Measurements from ENCODE around the gene KCNJ15.

KCNJ15 gene

DNA sequence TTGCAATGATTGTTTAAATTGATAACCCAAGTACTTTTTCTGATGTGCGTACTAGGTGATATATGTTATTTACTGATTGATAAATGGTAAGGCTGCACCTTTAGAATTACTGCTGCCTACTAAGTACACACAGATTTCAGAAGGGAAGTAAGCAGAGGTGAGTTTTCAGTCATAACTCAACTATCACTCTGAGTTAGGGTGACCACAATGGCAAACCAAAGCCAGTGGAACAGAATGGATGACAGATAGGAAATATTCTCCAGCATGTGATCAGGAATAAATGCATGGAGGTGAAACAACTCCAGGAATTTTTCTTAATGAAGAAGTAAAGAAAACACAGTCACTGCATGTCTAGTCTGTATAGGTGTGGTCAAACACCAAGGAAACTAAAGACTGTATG, 7.5 kb upstream of the KCNJ15 start:
- peaks cover 0 to 8% of the 10 kb centered on the region in 2 donors for H3K9me3 Mint-ChIP-seq
- ATAC-seq (replicated peaks), result no peak

DNA sequence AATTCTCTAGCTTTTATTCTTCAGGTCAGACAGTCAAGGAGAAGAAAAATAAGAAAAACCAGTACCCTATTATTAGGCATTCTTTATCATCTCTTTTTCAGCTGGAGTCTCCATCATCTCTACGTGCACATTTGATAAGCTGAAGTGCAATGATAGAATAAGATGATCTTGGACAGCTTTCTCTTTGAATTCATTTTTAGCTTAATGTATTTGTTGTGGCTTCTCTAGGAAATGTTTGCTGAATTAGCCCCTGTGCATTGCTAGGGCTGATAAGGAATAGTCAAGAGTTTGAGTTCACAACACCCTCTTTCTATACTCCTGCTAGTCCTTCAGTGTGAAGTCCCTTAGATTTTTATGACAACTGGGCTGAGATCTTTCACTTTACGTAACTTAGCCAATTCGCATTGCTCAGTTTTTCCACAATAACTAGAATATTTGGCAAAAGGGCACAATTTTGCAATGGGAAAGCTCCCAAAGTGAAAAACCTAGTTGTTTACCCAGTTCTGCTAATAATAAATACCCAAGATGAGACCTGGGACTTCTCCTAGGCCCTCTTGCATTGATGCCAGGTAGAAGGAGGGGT, 7.0 kb upstream of the KCNJ15 start:
- Mint-ChIP-seq H3K4me3 (no peak overlapping the region), H3K4me1 (ENCODE audit: low read depth in 2 of 2) (peaks cover 2% of the 10 kb centered on the region in 2 donors), H3K27ac (no peak overlapping the region), H3K9me3 (peaks cover 0 to 8% of the 10 kb centered on the region in 2 donors), H3K27me3 (peaks cover 9 to 17% of the 10 kb centered on the region in 2 donors), H3K36me3 (ENCODE audit: insufficient read depth) (no peaks in the 10 kb centered on the region)
- ATAC-seq (replicated peaks), result no peak
- DNase-seq, result no peak

More for the DNA sequence above, 7.5 kb upstream of the KCNJ15 start:
- Mint-ChIP-seq H3K36me3 (ENCODE audit: insufficient read depth) (no peaks in the 10 kb centered on the region), H3K27ac (no peak overlapping the region), H3K27me3 (peaks cover 9 to 22% of the 10 kb centered on the region in 2 donors), H3K4me1 (ENCODE audit: low read depth in 2 of 2) (peaks cover 5 to 7% of the 10 kb centered on the region in 2 donors), H3K4me3 (no peak overlapping the region)
- no peak for DNase-seq

DNA sequence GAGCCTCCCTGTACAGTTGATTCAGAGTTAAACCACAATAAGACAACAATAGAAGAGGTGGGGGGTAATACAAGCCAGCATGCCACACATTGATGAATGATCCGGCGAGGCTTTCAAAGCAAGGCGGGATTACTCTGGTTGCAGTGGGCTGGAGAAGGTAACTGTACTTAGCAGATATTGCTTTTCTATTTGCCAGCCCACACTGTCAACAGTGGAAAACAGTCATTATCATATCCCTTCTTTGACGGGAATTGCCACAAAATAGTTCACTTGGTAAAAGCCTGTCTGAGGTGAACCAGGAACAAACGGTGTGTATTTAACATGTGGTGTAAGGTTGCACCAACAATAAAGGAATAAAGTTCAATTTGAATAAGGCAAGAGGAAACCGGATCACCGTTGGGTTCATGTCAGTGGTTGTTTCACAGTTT, 5.8 kb upstream of the KCNJ15 start:
- no peak overlapping the region for H3K4me3 Mint-ChIP-seq
- H3K27me3 Mint-ChIP-seq, result peaks cover 9 to 14% of the 10 kb centered on the region in 2 donors
- ATAC-seq (replicated peaks) (no peak), DNase-seq (no peak)
- H3K27ac Mint-ChIP-seq, result no peak overlapping the region
- no peaks in the 10 kb centered on the region for H3K4me1 Mint-ChIP-seq (ENCODE audit: low read depth in 2 of 2)
- peaks cover 0 to 8% of the 10 kb centered on the region in 2 donors for H3K9me3 Mint-ChIP-seq
- no peaks in the 10 kb centered on the region for H3K36me3 Mint-ChIP-seq (ENCODE audit: insufficient read depth)

DNA sequence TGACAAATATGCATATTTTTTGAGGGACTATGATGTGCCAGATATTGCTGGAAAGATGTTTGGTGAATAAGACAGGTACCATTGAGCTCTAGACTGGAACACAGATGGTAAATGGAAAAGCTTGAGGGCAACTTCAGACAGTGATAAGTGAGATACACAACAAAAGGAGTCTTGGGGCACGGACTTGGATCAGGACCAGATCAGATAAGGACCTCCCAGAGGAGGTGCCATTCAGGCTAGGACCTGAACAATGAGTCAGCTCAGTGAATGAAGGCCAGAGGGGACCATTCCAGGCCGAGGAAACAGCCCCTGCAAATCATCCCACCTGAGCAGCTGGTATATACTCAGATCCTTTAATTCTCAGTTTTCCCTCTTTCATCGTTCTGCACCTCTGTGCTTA, 1.8 kb upstream of the KCNJ15 start:
- DNase-seq, result no peak
- H3K27ac Mint-ChIP-seq, result no peak overlapping the region
- ATAC-seq (replicated peaks), result no peak

DNA sequence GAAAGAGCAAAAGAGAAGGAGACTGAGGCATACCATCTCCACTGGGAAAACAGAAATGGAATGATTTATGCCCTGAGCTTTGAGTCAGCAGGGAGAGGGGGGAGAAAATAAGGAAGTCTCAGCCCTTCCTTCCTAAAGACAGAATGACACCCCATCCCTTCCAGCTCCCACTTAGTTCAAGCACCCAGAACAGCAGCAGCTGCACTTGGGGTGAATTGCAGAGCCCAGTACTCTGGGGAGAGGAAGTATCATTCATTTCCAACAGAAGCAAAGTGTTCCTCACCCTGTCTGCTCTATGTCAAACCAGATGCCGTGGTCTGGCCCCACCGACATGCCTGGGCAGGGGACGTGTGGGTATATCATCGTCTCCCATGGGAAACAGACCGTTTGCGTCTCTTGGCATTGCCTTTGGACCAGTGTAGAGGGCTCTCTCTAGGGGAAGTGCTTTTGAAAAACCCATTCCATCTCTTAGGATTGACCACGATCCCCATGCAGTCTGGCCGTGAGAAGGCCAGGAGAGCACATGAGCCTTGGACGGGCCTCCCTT, 1.1 kb upstream of the KCNJ15 start:
- H3K4me3 Mint-ChIP-seq, result no peak overlapping the region
- H3K27ac Mint-ChIP-seq, result no peak overlapping the region
- no peaks in the 10 kb centered on the region for H3K4me1 Mint-ChIP-seq (ENCODE audit: low read depth in 2 of 2)
- no peaks in the 10 kb centered on the region for H3K9me3 Mint-ChIP-seq
- ATAC-seq (replicated peaks) (no peak), DNase-seq (no peak)
- peaks cover 9 to 17% of the 10 kb centered on the region in 2 donors for H3K27me3 Mint-ChIP-seq
- no peaks in the 10 kb centered on the region for H3K36me3 Mint-ChIP-seq (ENCODE audit: insufficient read depth)

More for the DNA sequence above, 1.8 kb upstream of the KCNJ15 start:
- no peaks in the 10 kb centered on the region for H3K4me1 Mint-ChIP-seq (ENCODE audit: low read depth in 2 of 2)
- H3K4me3 Mint-ChIP-seq, result no peak overlapping the region
- no peaks in the 10 kb centered on the region for H3K36me3 Mint-ChIP-seq (ENCODE audit: insufficient read depth)
- peaks cover 9 to 24% of the 10 kb centered on the region in 2 donors for H3K27me3 Mint-ChIP-seq
- H3K9me3 Mint-ChIP-seq, result no peaks in the 10 kb centered on the region

DNA sequence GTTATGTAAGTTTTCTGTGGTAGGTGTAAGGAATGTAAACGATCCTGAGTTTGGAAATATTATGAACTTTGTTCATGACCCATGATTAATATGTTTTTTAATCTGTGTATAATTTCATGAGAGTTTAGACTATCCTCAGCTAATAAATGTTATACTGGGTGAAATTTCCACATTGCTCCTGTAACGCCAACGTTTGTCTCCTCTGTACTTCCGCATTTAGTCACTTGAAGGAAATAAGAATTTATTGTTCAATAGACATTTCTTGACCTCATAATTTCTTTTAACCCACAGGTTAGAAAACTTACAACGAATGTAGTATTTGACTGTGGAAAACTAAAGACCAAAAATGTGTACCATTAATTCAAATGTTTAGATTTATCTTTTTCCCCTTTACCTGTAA, 876 bp downstream of the KCNJ15 start:
- DNase-seq (no peak), ATAC-seq (replicated peaks) (no peak)
- no peak overlapping the region for H3K27ac Mint-ChIP-seq
- no peaks in the 10 kb centered on the region for H3K4me1 Mint-ChIP-seq (ENCODE audit: low read depth in 2 of 2)
- H3K27me3 Mint-ChIP-seq, result peaks cover 0 to 16% of the 10 kb centered on the region in 2 donors
- H3K36me3 Mint-ChIP-seq (ENCODE audit: insufficient read depth), result no peaks in the 10 kb centered on the region
- no peaks in the 10 kb centered on the region for H3K9me3 Mint-ChIP-seq
- no peak overlapping the region for H3K4me3 Mint-ChIP-seq

DNA sequence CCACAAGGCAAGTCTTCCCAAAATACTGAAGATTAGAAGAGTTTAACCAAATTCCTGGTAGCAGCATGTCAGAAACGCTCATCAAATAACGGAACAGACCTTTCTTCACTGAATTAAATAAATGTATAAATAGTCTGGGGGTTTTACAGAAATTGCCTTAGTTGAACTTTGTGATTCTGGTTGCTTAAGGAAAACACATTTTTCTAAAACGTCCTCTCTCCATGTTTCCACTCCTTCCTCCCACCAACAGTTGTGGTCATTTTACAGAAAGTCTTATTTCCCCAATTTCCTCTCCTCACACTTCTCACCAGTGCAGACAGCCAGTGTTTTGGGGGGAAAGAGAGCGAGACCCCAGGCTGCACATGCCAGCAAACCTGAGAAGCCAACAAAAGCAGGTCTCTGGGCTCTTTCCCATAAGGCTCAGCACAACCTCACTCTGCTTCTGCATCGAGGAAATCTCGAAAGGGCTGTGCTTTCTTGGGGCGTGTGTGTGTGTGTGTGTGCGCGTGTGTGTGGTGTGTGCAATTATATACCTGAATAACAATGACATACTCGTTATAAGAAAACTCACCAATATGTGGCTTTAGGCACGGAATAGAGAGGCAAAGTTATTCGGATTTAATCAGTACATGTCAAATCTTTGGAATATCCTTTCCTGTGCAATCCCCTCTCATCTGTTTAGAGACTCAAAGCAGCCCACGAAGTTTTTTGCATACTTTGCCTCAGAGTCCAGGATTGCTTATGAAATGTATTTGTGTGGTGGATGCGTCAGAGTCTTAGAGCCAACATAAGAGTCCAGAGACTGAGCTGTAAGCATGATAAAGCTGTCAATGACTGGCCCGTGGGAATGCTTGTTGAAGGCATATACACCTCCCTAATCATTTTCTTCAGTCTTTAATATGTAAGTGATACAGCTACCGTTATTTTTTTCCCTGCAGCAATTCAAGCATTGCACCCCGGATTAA, 2.0 kb downstream of the KCNJ15 start:
- DNase-seq (no peak), ATAC-seq (replicated peaks) (no peak)
- Mint-ChIP-seq H3K4me3 (no peak overlapping the region), H3K4me1 (ENCODE audit: low read depth in 2 of 2) (no peaks in the 10 kb centered on the region), H3K27ac (no peak overlapping the region), H3K9me3 (no peaks in the 10 kb centered on the region), H3K27me3 (peaks cover 5 to 10% of the 10 kb centered on the region in 2 donors), H3K36me3 (ENCODE audit: insufficient read depth) (no peaks in the 10 kb centered on the region)

DNA sequence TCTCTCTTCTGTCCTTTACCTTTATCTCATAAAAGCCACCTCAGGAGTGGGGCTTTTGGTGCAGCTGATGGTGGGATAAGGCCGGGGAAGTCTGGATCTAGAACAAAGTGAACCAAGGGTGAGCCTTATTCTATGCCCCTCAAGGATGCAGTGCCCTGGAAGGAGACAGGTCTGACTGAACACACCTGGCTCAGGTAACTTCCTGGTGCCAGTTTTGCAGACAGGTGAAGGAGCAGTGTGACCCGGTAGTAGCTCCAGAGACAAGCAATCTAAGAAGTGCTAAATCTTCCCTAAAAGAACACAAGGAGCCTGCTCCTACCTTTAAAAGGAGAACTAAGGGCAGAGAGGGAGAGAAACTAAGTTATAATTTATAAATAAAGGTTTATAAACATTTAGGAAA, 2.9 kb downstream of the KCNJ15 start:
- Mint-ChIP-seq H3K4me1 (ENCODE audit: low read depth in 2 of 2) (no peaks in the 10 kb centered on the region), H3K36me3 (ENCODE audit: insufficient read depth) (no peaks in the 10 kb centered on the region), H3K9me3 (no peaks in the 10 kb centered on the region), H3K27ac (no peak overlapping the region), H3K4me3 (no peak overlapping the region), H3K27me3 (peaks cover 9 to 10% of the 10 kb centered on the region in 2 donors)
- ATAC-seq (replicated peaks) (no peak), DNase-seq (no peak)

DNA sequence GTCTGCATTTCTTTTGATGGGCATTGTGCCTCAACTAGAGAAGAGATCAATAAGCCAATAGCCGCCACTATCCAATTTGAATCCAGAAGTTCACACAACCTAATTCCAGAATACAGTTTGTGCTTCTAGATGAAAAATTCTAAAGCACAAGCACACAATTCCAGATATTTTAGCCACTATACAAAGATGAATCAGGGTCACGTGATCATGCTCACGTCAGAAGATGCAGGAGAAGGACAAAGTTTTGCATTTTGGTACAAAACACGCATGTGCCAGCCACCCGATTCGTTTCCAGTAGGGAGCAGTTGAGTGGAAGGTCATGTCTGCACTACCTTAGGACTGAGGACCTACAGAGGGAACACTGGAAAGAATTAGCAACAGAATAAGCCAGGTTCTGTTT, 3.6 kb downstream of the KCNJ15 start:
- Mint-ChIP-seq H3K27me3 (peaks cover 11 to 12% of the 10 kb centered on the region in 2 donors), H3K27ac (no peak overlapping the region), H3K9me3 (no peaks in the 10 kb centered on the region), H3K4me3 (no peak overlapping the region), H3K4me1 (ENCODE audit: low read depth in 2 of 2) (no peaks in the 10 kb centered on the region), H3K36me3 (ENCODE audit: insufficient read depth) (no peaks in the 10 kb centered on the region)
- DNase-seq, result no peak
- no peak for ATAC-seq (replicated peaks)

DNA sequence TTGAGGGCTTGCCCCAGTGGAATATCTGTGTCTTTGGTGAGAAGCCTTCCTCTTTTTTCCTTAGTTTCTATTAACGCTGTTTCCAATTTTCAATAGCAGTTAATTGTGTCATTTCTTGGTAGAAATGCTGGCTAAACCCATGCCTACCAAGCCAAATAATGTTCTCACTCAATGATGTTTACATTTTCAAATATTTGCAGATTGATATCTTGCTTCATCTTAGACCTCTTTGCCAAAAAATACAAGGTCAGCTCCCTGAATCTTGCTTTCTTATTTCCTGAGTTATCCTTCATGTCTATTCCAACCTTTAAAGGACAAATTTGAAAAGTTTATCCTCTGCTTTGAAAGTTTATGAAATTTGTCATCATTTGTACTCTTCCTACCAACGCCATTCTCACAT, 5.1 kb downstream of the KCNJ15 start:
- no peak overlapping the region for H3K4me3 Mint-ChIP-seq

DNA sequence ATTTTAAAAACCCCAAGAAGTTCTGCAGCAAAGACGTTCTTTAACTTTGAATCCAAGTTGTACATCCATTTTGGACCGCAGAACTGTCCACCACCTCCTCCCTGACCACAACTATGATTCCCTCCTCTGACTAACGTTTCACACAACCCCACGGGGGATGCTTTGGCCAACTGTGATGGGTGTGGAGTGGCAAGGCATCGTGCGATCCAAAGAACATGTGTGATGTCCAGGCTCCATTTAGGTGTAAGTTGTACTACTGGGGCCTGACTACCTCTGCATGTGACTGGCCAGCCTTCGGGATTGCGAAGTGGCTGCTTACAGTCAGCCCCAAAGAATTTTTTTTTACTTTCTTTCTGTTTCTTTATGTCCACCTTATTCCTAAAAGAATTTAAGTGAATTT, 6.7 kb downstream of the KCNJ15 start:
- H3K27me3 Mint-ChIP-seq, result peaks cover 16 to 29% of the 10 kb centered on the region in 2 donors
- H3K9me3 Mint-ChIP-seq, result no peaks in the 10 kb centered on the region
- no peaks in the 10 kb centered on the region for H3K4me1 Mint-ChIP-seq (ENCODE audit: low read depth in 2 of 2)
- no peaks in the 10 kb centered on the region for H3K36me3 Mint-ChIP-seq (ENCODE audit: insufficient read depth)
- DNase-seq, result no peak
- H3K27ac Mint-ChIP-seq, result no peak overlapping the region
- no peak overlapping the region for H3K4me3 Mint-ChIP-seq
- no peak for ATAC-seq (replicated peaks)

More for the DNA sequence above, 5.1 kb downstream of the KCNJ15 start:
- DNase-seq (no peak), ATAC-seq (replicated peaks) (no peak)
- H3K9me3 Mint-ChIP-seq, result no peaks in the 10 kb centered on the region
- peaks cover 20 to 25% of the 10 kb centered on the region in 2 donors for H3K27me3 Mint-ChIP-seq
- H3K27ac Mint-ChIP-seq, result no peak overlapping the region
- no peaks in the 10 kb centered on the region for H3K36me3 Mint-ChIP-seq (ENCODE audit: insufficient read depth)
- H3K4me1 Mint-ChIP-seq (ENCODE audit: low read depth in 2 of 2), result no peaks in the 10 kb centered on the region

DNA sequence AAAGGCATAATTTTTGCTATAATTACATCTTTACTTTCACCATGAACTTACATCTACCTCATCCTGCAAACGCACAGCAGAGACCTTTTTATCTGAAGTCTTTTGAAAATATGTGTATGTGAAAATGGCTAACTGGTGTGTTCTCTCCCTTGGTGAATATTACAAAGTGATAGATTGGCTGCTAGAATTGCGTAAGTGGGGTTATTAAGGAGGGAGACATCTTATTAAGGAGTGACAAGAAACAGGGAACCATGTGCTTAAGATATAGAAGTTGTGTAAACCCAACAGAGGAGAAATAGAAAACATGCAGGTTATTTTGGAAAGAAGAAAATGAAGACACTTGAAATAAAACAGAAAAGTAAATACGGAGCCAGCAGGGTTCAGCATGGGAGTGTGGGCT, 7.8 kb downstream of the KCNJ15 start:
- no peak for ATAC-seq (replicated peaks)
- no peak overlapping the region for H3K4me3 Mint-ChIP-seq

DNA sequence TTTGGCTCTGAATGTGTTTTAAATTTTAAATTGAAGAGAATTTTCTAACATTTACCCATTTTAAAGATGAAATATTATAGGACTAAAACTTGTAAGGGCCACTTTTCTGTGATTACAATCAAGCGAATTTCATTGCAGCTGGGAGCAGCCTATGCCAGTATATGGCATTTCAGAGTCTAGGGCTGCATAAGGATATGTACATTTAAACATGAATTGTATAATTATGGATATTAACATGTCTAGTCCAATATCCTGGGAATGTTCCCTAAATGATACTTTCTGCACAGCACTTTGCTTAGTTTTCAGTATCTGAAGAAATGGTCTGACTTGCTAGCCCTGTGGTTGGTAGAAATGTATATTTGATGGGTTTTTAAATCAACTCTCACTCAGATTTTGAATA, 8.4 kb downstream of the KCNJ15 start:
- Mint-ChIP-seq H3K27ac (no peak overlapping the region), H3K36me3 (ENCODE audit: insufficient read depth) (no peaks in the 10 kb centered on the region), H3K4me1 (ENCODE audit: low read depth in 2 of 2) (no peaks in the 10 kb centered on the region), H3K4me3 (no peak overlapping the region), H3K27me3 (peaks cover 14 to 29% of the 10 kb centered on the region in 2 donors), H3K9me3 (no peaks in the 10 kb centered on the region)
- DNase-seq, result no peak
- no peak for ATAC-seq (replicated peaks)

More for the DNA sequence above, 7.8 kb downstream of the KCNJ15 start:
- no peak for DNase-seq
- Mint-ChIP-seq H3K27me3 (peaks cover 10 to 29% of the 10 kb centered on the region in 2 donors), H3K36me3 (ENCODE audit: insufficient read depth) (no peaks in the 10 kb centered on the region), H3K4me1 (ENCODE audit: low read depth in 2 of 2) (no peaks in the 10 kb centered on the region), H3K9me3 (no peaks in the 10 kb centered on the region), H3K27ac (no peak overlapping the region)

All from effector memory CD8-positive, alpha-beta T cell (primary cell).